ENCODE measurements around the gene LRBA.

The LRBA gene

GRCh38 chr4:150367326-150367725 is 647.8 kb downstream of the LRBA start:
- Mint-ChIP-seq H3K4me1 (peaks cover 9% of the 10 kb centered on the region), H3K4me3 (no peak overlapping the region), H3K9me3 (no peaks in the 10 kb centered on the region), H3K27me3 (no peaks in the 10 kb centered on the region), H3K27ac (no peak overlapping the region), H3K36me3 (ENCODE audit: low read depth) (no peaks in the 10 kb centered on the region)
- no peak for DNase-seq
- no peak for ATAC-seq

GRCh38 chr4:150366487-150366999 is 648.5 kb downstream of the LRBA start:
- no peak for ATAC-seq
- no peaks in the 10 kb centered on the region for H3K27me3 Mint-ChIP-seq
- H3K36me3 Mint-ChIP-seq (ENCODE audit: low read depth): no peaks in the 10 kb centered on the region
- no peak for DNase-seq
- peaks cover 9% of the 10 kb centered on the region for H3K4me1 Mint-ChIP-seq
- H3K27ac Mint-ChIP-seq: no peak overlapping the region
- no peak overlapping the region for H3K4me3 Mint-ChIP-seq
- H3K9me3 Mint-ChIP-seq: no peaks in the 10 kb centered on the region

GRCh38 chr4:150363721-150364688 is 651.1 kb downstream of the LRBA start:
- no peaks in the 10 kb centered on the region for H3K9me3 Mint-ChIP-seq
- ATAC-seq (peak; percentile 57), DNase-seq (no peak)
- H3K27me3 Mint-ChIP-seq: no peaks in the 10 kb centered on the region
- no peak overlapping the region for H3K4me3 Mint-ChIP-seq
- H3K36me3 Mint-ChIP-seq (ENCODE audit: low read depth): no peaks in the 10 kb centered on the region
- H3K27ac Mint-ChIP-seq: no peak overlapping the region
- H3K4me1 Mint-ChIP-seq: peaks cover 7% of the 10 kb centered on the region

- no peak overlapping the region for H3K4me3 Mint-ChIP-seq
- no peaks in the 10 kb centered on the region for H3K4me1 Mint-ChIP-seq
- ATAC-seq (no peak), DNase-seq (no peak)
- no peaks in the 10 kb centered on the region for H3K27me3 Mint-ChIP-seq
- H3K9me3 Mint-ChIP-seq: no peaks in the 10 kb centered on the region
- H3K27ac Mint-ChIP-seq: no peak overlapping the region
- H3K36me3 Mint-ChIP-seq (ENCODE audit: low read depth): peaks cover 2% of the 10 kb centered on the region
Measured at GRCh38 chr4:150358691-150359090, 656.4 kb downstream of the LRBA start.

GRCh38 chr4:150357829-150358228 is 657.3 kb downstream of the LRBA start:
- Mint-ChIP-seq H3K36me3 (ENCODE audit: low read depth) (peaks cover 3% of the 10 kb centered on the region), H3K4me3 (no peak overlapping the region), H3K27ac (no peak overlapping the region), H3K4me1 (no peaks in the 10 kb centered on the region), H3K27me3 (no peaks in the 10 kb centered on the region), H3K9me3 (no peaks in the 10 kb centered on the region)
- no peak for DNase-seq
- no peak for ATAC-seq

- DNase-seq: no peak
- Mint-ChIP-seq H3K36me3 (ENCODE audit: low read depth) (peaks cover 3% of the 10 kb centered on the region), H3K27ac (no peak overlapping the region), H3K9me3 (no peaks in the 10 kb centered on the region), H3K4me1 (no peaks in the 10 kb centered on the region), H3K27me3 (no peaks in the 10 kb centered on the region), H3K4me3 (no peak overlapping the region)
- no peak for ATAC-seq
Measured at GRCh38 chr4:150355858-150356455, 659.1 kb downstream of the LRBA start.

- ATAC-seq: no peak
Measured at GRCh38 chr4:150355418-150355817, 659.7 kb downstream of the LRBA start.

GRCh38 chr4:150354214-150354796 is 660.8 kb downstream of the LRBA start:
- DNase-seq (no peak), ATAC-seq (no peak)
- Mint-ChIP-seq H3K27ac (no peak overlapping the region), H3K27me3 (no peaks in the 10 kb centered on the region), H3K9me3 (no peaks in the 10 kb centered on the region), H3K4me1 (no peaks in the 10 kb centered on the region), H3K4me3 (no peak overlapping the region), H3K36me3 (ENCODE audit: low read depth) (peaks cover 3% of the 10 kb centered on the region)

More at GRCh38 chr4:150355418-150355817, 659.7 kb downstream of the LRBA start:
- no peaks in the 10 kb centered on the region for H3K27me3 Mint-ChIP-seq
- no peak overlapping the region for H3K27ac Mint-ChIP-seq
- no peaks in the 10 kb centered on the region for H3K9me3 Mint-ChIP-seq
- H3K4me3 Mint-ChIP-seq: no peak overlapping the region
- H3K4me1 Mint-ChIP-seq: no peaks in the 10 kb centered on the region
- DNase-seq: no peak
- peaks cover 3% of the 10 kb centered on the region for H3K36me3 Mint-ChIP-seq (ENCODE audit: low read depth)

GRCh38 chr4:150348079-150348478 is 667.0 kb downstream of the LRBA start:
- H3K27me3 Mint-ChIP-seq: no peaks in the 10 kb centered on the region
- ATAC-seq: no peak
- no peak for DNase-seq
- no peaks in the 10 kb centered on the region for H3K9me3 Mint-ChIP-seq
- H3K4me3 Mint-ChIP-seq: no peak overlapping the region
- H3K27ac Mint-ChIP-seq: no peak overlapping the region
- peaks cover 16% of the 10 kb centered on the region for H3K36me3 Mint-ChIP-seq (ENCODE audit: low read depth)
- H3K4me1 Mint-ChIP-seq: no peaks in the 10 kb centered on the region

GRCh38 chr4:150345207-150345744 is 669.8 kb downstream of the LRBA start:
- no peaks in the 10 kb centered on the region for H3K9me3 Mint-ChIP-seq
- no peaks in the 10 kb centered on the region for H3K27me3 Mint-ChIP-seq
- H3K36me3 Mint-ChIP-seq (ENCODE audit: low read depth): peaks cover 21% of the 10 kb centered on the region
- DNase-seq: no peak
- no peaks in the 10 kb centered on the region for H3K4me1 Mint-ChIP-seq
- no peak overlapping the region for H3K4me3 Mint-ChIP-seq
- ATAC-seq: no peak
- no peak overlapping the region for H3K27ac Mint-ChIP-seq

GRCh38 chr4:150343796-150344195 is 671.3 kb downstream of the LRBA start:
- DNase-seq (no peak), ATAC-seq (no peak)
- Mint-ChIP-seq H3K9me3 (no peaks in the 10 kb centered on the region), H3K4me1 (no peaks in the 10 kb centered on the region), H3K27ac (no peak overlapping the region), H3K36me3 (ENCODE audit: low read depth) (peaks cover 19% of the 10 kb centered on the region), H3K4me3 (no peak overlapping the region), H3K27me3 (no peaks in the 10 kb centered on the region)

- Mint-ChIP-seq H3K9me3 (no peaks in the 10 kb centered on the region), H3K4me3 (no peak overlapping the region), H3K4me1 (no peaks in the 10 kb centered on the region), H3K27me3 (no peaks in the 10 kb centered on the region), H3K36me3 (ENCODE audit: low read depth) (peaks cover 13% of the 10 kb centered on the region), H3K27ac (no peak overlapping the region)
- no peak for ATAC-seq
- no peak for DNase-seq
Measured at GRCh38 chr4:150342945-150343344, 672.1 kb downstream of the LRBA start.

GRCh38 chr4:150337734-150338133 is 677.4 kb downstream of the LRBA start:
- ATAC-seq (no peak), DNase-seq (no peak)
- H3K27ac Mint-ChIP-seq: no peak overlapping the region

GRCh38 chr4:150336676-150337412 is 678.2 kb downstream of the LRBA start:
- H3K4me1 Mint-ChIP-seq: no peaks in the 10 kb centered on the region
- ATAC-seq: no peak
- no peaks in the 10 kb centered on the region for H3K27me3 Mint-ChIP-seq
- H3K27ac Mint-ChIP-seq: no peak overlapping the region
- no peaks in the 10 kb centered on the region for H3K9me3 Mint-ChIP-seq
- H3K36me3 Mint-ChIP-seq (ENCODE audit: low read depth): peaks cover 12% of the 10 kb centered on the region
- no peak for DNase-seq
- H3K4me3 Mint-ChIP-seq: no peak overlapping the region

More at GRCh38 chr4:150337734-150338133, 677.4 kb downstream of the LRBA start:
- H3K36me3 Mint-ChIP-seq (ENCODE audit: low read depth): peaks cover 12% of the 10 kb centered on the region
- H3K27me3 Mint-ChIP-seq: no peaks in the 10 kb centered on the region
- H3K4me3 Mint-ChIP-seq: no peak overlapping the region
- H3K9me3 Mint-ChIP-seq: no peaks in the 10 kb centered on the region
- H3K4me1 Mint-ChIP-seq: no peaks in the 10 kb centered on the region
